Measurements from ENCODE around the gene KDELR1.
A peak's percentile ranks its signal among the peaks of the same experiment; 100 is the strongest.

The KDELR1 gene

GRCh38 chr19:48359123-48359522 lies 32.2 kb downstream of the KDELR1 start:
- Histone ChIP-seq H3K4me1 (peaks cover 7% of the 10 kb centered on the region), H3K4me3 (ENCODE audit: low read depth, low read length) (no peak overlapping the region), H3K79me2 (no peaks in the 10 kb centered on the region), H2AFZ (no peak overlapping the region), H3K27ac (no peak overlapping the region), H3K9me3 (ENCODE audit: control insufficient read depth, low read length) (no peaks in the 10 kb centered on the region), H3K36me3 (ENCODE audit: control insufficient read depth, insufficient read depth, low read length) (no peaks in the 10 kb centered on the region), H3K27me3 (ENCODE audit: control insufficient read depth, insufficient read depth, low read length) (no peaks in the 10 kb centered on the region), H3K4me2 (ENCODE audit: low read length) (no peak overlapping the region), H3K9ac (no peak overlapping the region)
- no peak for TF ChIP-seq CTCF (IDR thresholded peaks at IDR 0.05)

GRCh38 chr19:48355365-48355954 lies 35.9 kb downstream of the KDELR1 start:
- no peak for TF ChIP-seq CTCF (IDR thresholded peaks at IDR 0.05)
- no peak overlapping the region for H3K27ac ChIP-seq
- H3K79me2 ChIP-seq, result peaks cover 4% of the 10 kb centered on the region
- H3K4me3 ChIP-seq (ENCODE audit: low read depth, low read length), result no peak overlapping the region
- no peaks in the 10 kb centered on the region for H3K9me3 ChIP-seq (ENCODE audit: control insufficient read depth, low read length)
- no peaks in the 10 kb centered on the region for H3K27me3 ChIP-seq (ENCODE audit: control insufficient read depth, insufficient read depth, low read length)
- H2AFZ ChIP-seq, result no peak overlapping the region
- no peaks in the 10 kb centered on the region for H3K4me1 ChIP-seq
- no peaks in the 10 kb centered on the region for H3K36me3 ChIP-seq (ENCODE audit: control insufficient read depth, insufficient read depth, low read length)
- H3K4me2 ChIP-seq (ENCODE audit: low read length), result no peak overlapping the region
- H3K9ac ChIP-seq, result no peak overlapping the region

GRCh38 chr19:48354332-48354992 lies 36.9 kb downstream of the KDELR1 start:
- no peaks in the 10 kb centered on the region for H3K36me3 ChIP-seq (ENCODE audit: control insufficient read depth, insufficient read depth, low read length)
- H3K4me3 ChIP-seq (ENCODE audit: low read depth, low read length), result no peak overlapping the region
- H3K4me2 ChIP-seq (ENCODE audit: low read length), result no peak overlapping the region
- H3K4me1 ChIP-seq, result no peaks in the 10 kb centered on the region
- H3K9me3 ChIP-seq (ENCODE audit: control insufficient read depth, low read length), result no peaks in the 10 kb centered on the region
- TF ChIP-seq CTCF (IDR thresholded peaks at IDR 0.05), result no peak
- H2AFZ ChIP-seq, result no peak overlapping the region
- no peak overlapping the region for H3K9ac ChIP-seq
- H3K27ac ChIP-seq, result no peak overlapping the region
- H3K79me2 ChIP-seq, result peaks cover 4% of the 10 kb centered on the region
- no peaks in the 10 kb centered on the region for H3K27me3 ChIP-seq (ENCODE audit: control insufficient read depth, insufficient read depth, low read length)

- peaks cover 4% of the 10 kb centered on the region for H3K79me2 ChIP-seq
- no peaks in the 10 kb centered on the region for H3K4me1 ChIP-seq
- H3K9ac ChIP-seq, result no peak overlapping the region
- no peak overlapping the region for H3K27ac ChIP-seq
- no peaks in the 10 kb centered on the region for H3K36me3 ChIP-seq (ENCODE audit: control insufficient read depth, insufficient read depth, low read length)
- no peaks in the 10 kb centered on the region for H3K9me3 ChIP-seq (ENCODE audit: control insufficient read depth, low read length)
- H3K4me3 ChIP-seq (ENCODE audit: low read depth, low read length), result no peak overlapping the region
- H3K27me3 ChIP-seq (ENCODE audit: control insufficient read depth, insufficient read depth, low read length), result no peaks in the 10 kb centered on the region
- H2AFZ ChIP-seq, result no peak overlapping the region
- no peak overlapping the region for H3K4me2 ChIP-seq (ENCODE audit: low read length)
- no peak for TF ChIP-seq CTCF (IDR thresholded peaks at IDR 0.05)
Measured at GRCh38 chr19:48353677-48354076, 37.7 kb downstream of the KDELR1 start.

GRCh38 chr19:48351341-48351752 lies 40.0 kb downstream of the KDELR1 start:
- Histone ChIP-seq H3K9me3 (ENCODE audit: control insufficient read depth, low read length) (no peaks in the 10 kb centered on the region), H2AFZ (no peak overlapping the region), H3K27me3 (ENCODE audit: control insufficient read depth, insufficient read depth, low read length) (no peaks in the 10 kb centered on the region), H3K4me3 (ENCODE audit: low read depth, low read length) (no peak overlapping the region), H3K36me3 (ENCODE audit: control insufficient read depth, insufficient read depth, low read length) (no peaks in the 10 kb centered on the region), H3K4me2 (ENCODE audit: low read length) (no peak overlapping the region), H3K27ac (no peak overlapping the region), H3K4me1 (peaks cover 8% of the 10 kb centered on the region), H3K9ac (no peak overlapping the region), H3K79me2 (peaks cover 4% of the 10 kb centered on the region)
- TF ChIP-seq CTCF (IDR thresholded peaks at IDR 0.05), result peak; percentile 91
